HT-29 (cell line): ENCODE measurements around the gene KRT36. TPM values are rescaled to one million over a fixed set of nuclear protein-coding genes. Genes with fewer than 3 reads are reported as not detected.

Source experiments
- DNase-seq: peaks from one replicate; pipeline ENCODE4 v3.0.0-alpha.2; 2015; ENCODE audit warnings: low spot score
- total RNA-seq: library from RNA; depleted of rRNA; stranded (reverse); fragments of >200 nt; shearing (Covaris generic); gene quantifications from 2 replicates; pipeline ENCODE4 v1.2.3, GENCODE V29; 2014

KRT36 gene
- total RNA-seq, 1 experiment from 2014 or later, result not detected

- DNase-seq, result no peak
Measured at GRCh38 chr17:41480136-41480535, 9.6 kb downstream of the KRT36 start.

- no peak for DNase-seq
Measured at GRCh38 chr17:41478237-41478636, 11.5 kb downstream of the KRT36 start.

- DNase-seq, result no peak
Measured at GRCh38 chr17:41476866-41477815, 12.6 kb downstream of the KRT36 start.

GRCh38 chr17:41475421-41475820 is 14.3 kb downstream of the KRT36 start:
- no peak for DNase-seq

GRCh38 chr17:41474863-41475262 is 14.8 kb downstream of the KRT36 start:
- DNase-seq, result no peak

GRCh38 chr17:41468346-41468745 is 21.4 kb downstream of the KRT36 start:
- no peak for DNase-seq

GRCh38 chr17:41467561-41467960 is 22.1 kb downstream of the KRT36 start:
- DNase-seq, result no peak

GRCh38 chr17:41466988-41467387 is 22.7 kb downstream of the KRT36 start, which contains the start of gene KRT32:
Gene KRT32, minus strand, starts transcription at chr17:41467386. Its CDS starts 61 bp downstream, at chr17:41467325.
- DNase-seq, result no peak

GRCh38 chr17:41464682-41465081 is 25.0 kb downstream of the KRT36 start:
- DNase-seq, result no peak

- DNase-seq, result no peak
Measured at GRCh38 chr17:41464173-41464572, 25.5 kb downstream of the KRT36 start.

- no peak for DNase-seq
Measured at GRCh38 chr17:41463746-41464145, 26.0 kb downstream of the KRT36 start.

- DNase-seq, result no peak
Measured at GRCh38 chr17:41462705-41463104, 27.0 kb downstream of the KRT36 start.

- DNase-seq, result no peak
Measured at GRCh38 chr17:41457676-41458075, 32.0 kb downstream of the KRT36 start.

GRCh38 chr17:41456204-41456603 is 33.5 kb downstream of the KRT36 start:
- peak; percentile 3 for DNase-seq

- no peak for DNase-seq
Measured at GRCh38 chr17:41455236-41455635, 34.5 kb downstream of the KRT36 start.

- no peak for DNase-seq
Measured at GRCh38 chr17:41453066-41453465, 36.6 kb downstream of the KRT36 start.

- no peak for DNase-seq
Measured at GRCh38 chr17:41452281-41452680, 37.4 kb downstream of the KRT36 start.

- DNase-seq, result no peak
Measured at GRCh38 chr17:41451154-41451728, 38.5 kb downstream of the KRT36 start.

GRCh38 chr17:41449008-41449407 is 40.7 kb downstream of the KRT36 start:
- no peak for DNase-seq

GRCh38 chr17:41448506-41448905 is 41.2 kb downstream of the KRT36 start:
- DNase-seq, result no peak

- DNase-seq, result no peak
Measured at GRCh38 chr17:41446806-41447205, 42.9 kb downstream of the KRT36 start.

- DNase-seq, result no peak
Measured at GRCh38 chr17:41444640-41445039, 45.1 kb downstream of the KRT36 start.

- no peak for DNase-seq
Measured at GRCh38 chr17:41444186-41444585, 45.5 kb downstream of the KRT36 start.
